Trophoblast cell (in vitro differentiated cells and primary cell): Measurements from ENCODE around the gene DCP1B.

Experiments
- DNase-seq, 2 donors: peaks; one replicate each; pipeline ENCODE4 v3.0.0-alpha.2; 2016
- H2AFZ ChIP-seq: 2 replicates; pipeline ENCODE4 v1.6.1; 2013; ENCODE audit warnings: low read length, moderate library complexity, mild to moderate bottlenecking; ENCODE audit not compliant: insufficient read depth, poor library complexity
- H2AK5ac ChIP-seq: 2 replicates; pipeline ENCODE4 v1.6.1; 2013; ENCODE audit warnings: mild to moderate bottlenecking, low read length
- H2BK120ac ChIP-seq: 2 replicates; pipeline ENCODE4 v1.6.1; 2013; ENCODE audit warnings: low read length, mild to moderate bottlenecking, moderate library complexity; ENCODE audit not compliant: insufficient read depth, poor library complexity
- H2BK12ac ChIP-seq: 2 replicates; pipeline ENCODE4 v1.6.1; 2013; ENCODE audit warnings: mild to moderate bottlenecking, low read length, moderate library complexity
- H2BK5ac ChIP-seq: 2 replicates; pipeline ENCODE4 v1.6.1; 2013; ENCODE audit warnings: low read length, low read depth, moderate library complexity, mild to moderate bottlenecking; ENCODE audit not compliant: poor library complexity
- H3K14ac ChIP-seq: 2 replicates; pipeline ENCODE4 v1.6.1; 2013; ENCODE audit warnings: mild to moderate bottlenecking, low read length
- H3K18ac ChIP-seq: 2 replicates; pipeline ENCODE4 v1.6.1; 2013; ENCODE audit warnings: mild to moderate bottlenecking, low read length
- H3K23ac ChIP-seq: 2 replicates; pipeline ENCODE4 v1.6.1; 2013; ENCODE audit warnings: low read length
- H3K27ac ChIP-seq: 2 replicates; pipeline ENCODE4 v1.5.1; 2013; ENCODE audit warnings: low read depth, mild to moderate bottlenecking, inconsistent platforms, low read length, moderate library complexity
- H3K27me3 ChIP-seq: 2 replicates; pipeline ENCODE4 v1.6.1; 2013; ENCODE audit warnings: inconsistent platforms, mild to moderate bottlenecking, low read length, moderate library complexity; ENCODE audit not compliant: insufficient read depth
- H3K36me3 ChIP-seq, 2 experiments: 1 replicate in 1 of 2; 2 replicates in 1 of 2; pipeline ENCODE4 v1.6.1; 2013; ENCODE audit warnings: low read length in 2 of 2, mild to moderate bottlenecking in 2 of 2, moderate library complexity in 1 of 2; ENCODE audit not compliant: insufficient read depth in 2 of 2, control insufficient read depth in 1 of 2
- H3K4ac ChIP-seq: 2 replicates; pipeline ENCODE4 v1.6.1; 2013; ENCODE audit warnings: low read depth, mild to moderate bottlenecking, low read length, moderate library complexity
- H3K4me1 ChIP-seq, 2 experiments: 1 replicate in 1 of 2; 2 replicates in 1 of 2; pipeline ENCODE4 v1.6.1; 2013; ENCODE audit warnings: low read length in 2 of 2, mild to moderate bottlenecking in 2 of 2, moderate library complexity in 1 of 2; ENCODE audit not compliant: insufficient read depth in 2 of 2, control insufficient read depth in 1 of 2
- H3K4me2 ChIP-seq: 2 replicates; pipeline ENCODE4 v1.6.1; 2013; ENCODE audit warnings: inconsistent platforms, mild to moderate bottlenecking, low read length, moderate library complexity
- H3K4me3 ChIP-seq: 2 replicates; pipeline ENCODE4 v1.5.1; 2013; ENCODE audit warnings: mild to moderate bottlenecking, low read depth, low read length, inconsistent platforms
- H3K79me1 ChIP-seq: one replicate; pipeline ENCODE4 v1.6.1; 2013; ENCODE audit warnings: low read length
- H3K79me2 ChIP-seq: 2 replicates; pipeline ENCODE4 v1.6.1; 2013; ENCODE audit warnings: low read length, mild to moderate bottlenecking; ENCODE audit not compliant: control insufficient read depth, insufficient read depth, poor library complexity
- H3K9ac ChIP-seq: 2 replicates; pipeline ENCODE4 v1.6.1; 2013; ENCODE audit warnings: mild to moderate bottlenecking, low read length
- H3K9me3 ChIP-seq: 2 replicates; pipeline ENCODE4 v1.6.1; 2013; ENCODE audit warnings: low read depth, mild to moderate bottlenecking, control low read depth, inconsistent platforms, low read length; ENCODE audit not compliant: insufficient read depth
- H4K12ac ChIP-seq: 2 replicates; pipeline ENCODE4 v1.6.1; 2013; ENCODE audit warnings: low read depth, mild to moderate bottlenecking, low read length, moderate library complexity
- H4K8ac ChIP-seq: 2 replicates; pipeline ENCODE4 v1.6.1; 2013; ENCODE audit warnings: low read depth, mild to moderate bottlenecking, low read length, moderate library complexity
- H4K91ac ChIP-seq: one replicate; pipeline ENCODE4 v1.6.1; 2013; ENCODE audit warnings: low read depth, mild to moderate bottlenecking, low read length, moderate library complexity
- WGBS: extraction: QIAGEN DNeasy Blood & Tissue Kit; methylation state at CpG from one replicate; pipeline ENCODE4 v1.1.7; 2013; ENCODE audit warnings: missing lambda C conversion rate; ENCODE audit not compliant: insufficient read length, insufficient coverage; ENCODE audit errors: extremely low coverage; 5-methylcytosine and 5-hydroxymethylcytosine counted together

Gene DCP1B

GRCh38 chr12:1993341-1993740 is 10.9 kb downstream of the DCP1B start:
- Histone ChIP-seq H3K4me3 (no peak overlapping the region), H2BK5ac (no peak overlapping the region), H3K4ac (no peak overlapping the region), H3K9me3 (no peaks in the 10 kb centered on the region), H3K4me2 (no peak overlapping the region), H4K12ac (no peak overlapping the region), H2BK12ac (no peak overlapping the region), H2AFZ (no peak overlapping the region), H3K36me3 (peaks cover 6 to 11% of the 10 kb centered on the region in 2 experiments), H2BK120ac (no peak overlapping the region), H2AK5ac (no peak overlapping the region), H3K79me1 (no peaks in the 10 kb centered on the region), H3K9ac (no peak overlapping the region), H3K23ac (no peak overlapping the region), H3K79me2 (no peaks in the 10 kb centered on the region), H3K4me1 (no peaks in the 10 kb centered on the region), H4K8ac (no peak overlapping the region), H3K27me3 (no peaks in the 10 kb centered on the region), H4K91ac (no peak overlapping the region), H3K14ac (no peak overlapping the region), H3K18ac (no peak overlapping the region), H3K27ac (no peak overlapping the region)
- no CpG with 5 or more reads among the region's 2 CpGs for WGBS
- DNase-seq = peak; percentile 1 to 30

- Histone ChIP-seq H3K79me2 (no peaks in the 10 kb centered on the region), H3K27me3 (no peaks in the 10 kb centered on the region), H3K4me1 (no peaks in the 10 kb centered on the region), H4K8ac (no peak overlapping the region), H3K9ac (no peak overlapping the region), H3K36me3 (peaks cover 10 to 11% of the 10 kb centered on the region in 2 experiments), H2BK5ac (no peak overlapping the region), H2BK120ac (no peak overlapping the region), H4K91ac (no peak overlapping the region), H2BK12ac (no peak overlapping the region), H3K4ac (no peak overlapping the region), H2AFZ (no peak overlapping the region), H3K23ac (no peak overlapping the region), H4K12ac (no peak overlapping the region), H3K14ac (no peak overlapping the region), H3K9me3 (no peaks in the 10 kb centered on the region), H3K4me3 (no peak overlapping the region), H3K79me1 (no peaks in the 10 kb centered on the region), H3K27ac (no peak overlapping the region), H3K4me2 (no peak overlapping the region), H2AK5ac (no peak overlapping the region), H3K18ac (no peak overlapping the region)
- WGBS = no CpG with 5 or more reads among the region's 3 CpGs
- DNase-seq = no peak
Observed at GRCh38 chr12:1992732-1993131, 11.5 kb downstream of the DCP1B start.

GRCh38 chr12:1989111-1989510 is 15.1 kb downstream of the DCP1B start:
- no peak overlapping the region for H3K4me2 ChIP-seq
- peak overlapping the region; percentile 6 for H4K91ac ChIP-seq
- no peak for DNase-seq
- WGBS = no CpG with 5 or more reads among the region's 4 CpGs
- H3K79me1 ChIP-seq = no peaks in the 10 kb centered on the region
- H4K12ac ChIP-seq = no peak overlapping the region
- H4K8ac ChIP-seq = no peak overlapping the region
- H3K18ac ChIP-seq = no peak overlapping the region
- peaks cover 7% of the 10 kb centered on the region in 2 experiments for H3K36me3 ChIP-seq
- H3K27me3 ChIP-seq = no peaks in the 10 kb centered on the region
- H2AK5ac ChIP-seq = no peak overlapping the region
- H3K4ac ChIP-seq = no peak overlapping the region
- no peak overlapping the region for H3K9ac ChIP-seq
- no peaks in the 10 kb centered on the region for H3K79me2 ChIP-seq
- no peak overlapping the region for H2AFZ ChIP-seq
- no peaks in the 10 kb centered on the region for H3K9me3 ChIP-seq
- no peaks in the 10 kb centered on the region for H3K4me1 ChIP-seq
- no peak overlapping the region for H2BK120ac ChIP-seq
- no peak overlapping the region for H3K4me3 ChIP-seq
- peak overlapping the region; percentile 56 for H2BK5ac ChIP-seq
- no peak overlapping the region for H2BK12ac ChIP-seq
- H3K14ac ChIP-seq = no peak overlapping the region
- no peak overlapping the region for H3K27ac ChIP-seq
- H3K23ac ChIP-seq = no peak overlapping the region

- no peaks in the 10 kb centered on the region for H3K79me1 ChIP-seq
- no peak overlapping the region for H3K4me2 ChIP-seq
- no peak overlapping the region for H4K8ac ChIP-seq
- no peak overlapping the region for H3K4ac ChIP-seq
- H3K36me3 ChIP-seq = peaks cover 7% of the 10 kb centered on the region in 2 experiments
- no peak overlapping the region for H2BK5ac ChIP-seq
- H2BK12ac ChIP-seq = no peak overlapping the region
- H3K27ac ChIP-seq = no peak overlapping the region
- H3K18ac ChIP-seq = no peak overlapping the region
- H2AFZ ChIP-seq = no peak overlapping the region
- no peak overlapping the region for H4K12ac ChIP-seq
- H3K79me2 ChIP-seq = no peaks in the 10 kb centered on the region
- H4K91ac ChIP-seq = no peak overlapping the region
- no peak for DNase-seq
- H2AK5ac ChIP-seq = no peak overlapping the region
- H3K9ac ChIP-seq = no peak overlapping the region
- no peak overlapping the region for H3K4me3 ChIP-seq
- no peak overlapping the region for H3K23ac ChIP-seq
- no peak overlapping the region for H3K14ac ChIP-seq
- no peaks in the 10 kb centered on the region for H3K4me1 ChIP-seq
- no peaks in the 10 kb centered on the region for H3K27me3 ChIP-seq
- H3K9me3 ChIP-seq = no peaks in the 10 kb centered on the region
- H2BK120ac ChIP-seq = no peak overlapping the region
Observed at GRCh38 chr12:1984759-1985158, 19.5 kb downstream of the DCP1B start.
